ENCODE data around the gene CAPN15.

The CAPN15 gene

DNA sequence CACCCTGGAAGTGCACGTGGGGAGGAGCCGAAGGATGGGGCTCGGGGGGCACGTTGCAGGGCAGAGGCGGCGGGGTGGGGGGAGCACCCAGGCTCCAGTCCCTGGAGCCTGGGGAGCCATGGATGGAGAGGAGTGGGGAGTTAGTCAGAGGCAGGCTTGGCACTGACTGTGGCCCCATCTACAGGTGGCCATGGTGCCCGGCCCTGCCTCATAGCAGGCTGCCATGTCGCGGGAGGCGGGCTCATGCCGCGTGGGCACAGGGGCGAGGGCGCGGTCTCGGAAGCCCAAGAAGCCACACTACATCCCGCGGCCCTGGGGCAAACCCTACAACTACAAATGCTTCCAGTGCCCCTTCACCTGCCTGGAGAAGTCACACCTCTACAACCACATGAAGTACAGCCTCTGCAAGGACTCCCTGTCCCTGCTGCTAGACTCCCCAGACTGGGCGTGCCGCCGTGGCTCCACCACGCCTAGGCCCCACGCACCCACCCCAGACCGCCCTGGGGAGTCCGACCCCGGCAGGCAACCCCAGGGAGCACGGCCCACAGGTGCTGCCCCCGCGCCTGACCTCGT is 35.6 kb downstream of the CAPN15 start:
- H3K4me3 ChIP-seq (ENCODE audit: low read depth, low read length): no peak overlapping the region
- TF ChIP-seq CTCF (IDR thresholded peaks at IDR 0.05; ENCODE audit: low read depth, low read length): no peak

GRCh38 chr16:564690-565418 is 37.3 kb downstream of the CAPN15 start:
- TF ChIP-seq CTCF (IDR thresholded peaks at IDR 0.05; ENCODE audit: low read depth, low read length): no peak
- H3K4me3 ChIP-seq (ENCODE audit: low read depth, low read length): no peak overlapping the region

GRCh38 chr16:565419-566330 is 38.2 kb downstream of the CAPN15 start:
- no peak for TF ChIP-seq CTCF (IDR thresholded peaks at IDR 0.05; ENCODE audit: low read depth, low read length)
- no peak overlapping the region for H3K4me3 ChIP-seq (ENCODE audit: low read depth, low read length)

DNA sequence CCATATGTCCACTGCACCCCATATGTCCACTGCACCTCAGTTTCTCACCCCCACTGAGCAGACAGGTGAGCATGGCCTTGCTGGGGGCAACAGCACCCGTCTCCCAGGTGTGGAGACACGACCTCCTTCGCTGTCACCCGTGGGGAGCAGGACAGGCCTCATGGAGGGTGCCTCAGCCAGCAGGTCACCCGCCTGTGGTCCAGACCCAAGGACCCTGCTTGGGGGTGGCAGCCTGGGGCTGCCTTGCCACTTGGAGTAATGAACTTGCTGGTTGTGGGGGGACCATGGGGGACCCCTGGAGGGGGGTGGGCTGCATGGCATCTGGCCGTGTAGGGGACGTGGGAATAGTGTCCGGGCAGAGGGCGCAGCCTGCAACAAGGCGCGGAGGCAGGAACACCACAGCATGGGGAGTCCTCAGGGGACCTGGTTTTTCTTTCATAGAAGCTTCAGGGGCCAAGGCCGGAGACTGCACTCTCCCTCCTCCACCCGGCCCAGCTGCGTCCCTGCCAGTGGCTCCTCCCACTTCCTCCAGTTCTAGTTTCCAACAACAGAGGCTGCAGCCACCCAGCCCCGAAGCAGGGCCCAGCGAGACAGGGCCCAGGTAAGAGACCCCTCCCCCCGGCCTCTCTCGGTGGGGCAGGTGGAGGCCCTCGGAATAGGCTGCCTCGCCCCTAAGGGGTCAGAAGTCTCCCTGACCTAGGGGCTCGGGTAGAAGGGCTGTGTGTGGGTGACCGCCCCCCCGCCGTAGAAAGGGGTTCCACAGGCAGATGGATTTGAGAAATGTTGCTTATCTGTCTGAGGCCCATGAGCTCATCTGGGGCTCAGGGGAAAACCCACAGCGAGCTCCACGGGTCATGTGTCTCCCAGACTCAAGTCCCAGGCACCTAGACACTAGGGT is 39.2 kb downstream of the CAPN15 start, which contains the start of gene NHLRC4:
Gene NHLRC4, plus strand, starts transcription at position 531 of the 898 bp plus-strand sequence. CDS start 1,043 bp downstream, outside the sequence.
- no peak for TF ChIP-seq CTCF (IDR thresholded peaks at IDR 0.05; ENCODE audit: low read depth, low read length)
- peak within 1 kb of the TSS; percentile 18; the same call in 1 of the 2 replicates for H3K4me3 ChIP-seq (ENCODE audit: low read depth, low read length)

- H3K4me3 ChIP-seq (ENCODE audit: low read depth, low read length): no peak overlapping the region
- TF ChIP-seq CTCF (IDR thresholded peaks at IDR 0.05; ENCODE audit: low read depth, low read length): no peak
These were observed 40.1 kb downstream of the CAPN15 start for GRCh38 chr16:567373-568256.
